A673 (cell line): ENCODE results near the gene M1AP. TPM values are rescaled to one million over a fixed set of nuclear protein-coding genes. Genes with fewer than 3 reads are reported as not detected.

Source experiments
- BruUV-seq: library from RNA; stranded (reverse); fragments of 400-500 nt; replicated peaks from 2 replicates; lab custom pipeline; 2021; lab: Mats Ljungman, UMichigan
- CTCF ChIA-PET: fragments of 300-600 bp; sonication (Branson Sonifier 250); formaldehyde crosslinking; loops from one replicate; lab custom pipeline; 2022; ENCODE audit warnings: antibody characterized with exemption; lab: Charles Lee
- POLR2A ChIA-PET: fragments of 300-600 bp; sonication (Branson Sonifier 250); formaldehyde crosslinking; loops from one replicate; lab custom pipeline; 2022; ENCODE audit warnings: antibody characterized with exemption; ENCODE audit not compliant: low non-redundant PET; lab: Charles Lee
- DNase-seq: peaks from one replicate; pipeline ENCODE4 v3.0.0-alpha.2; 2015; ENCODE audit warnings: low spot score
- H3K27ac ChIP-seq: fragments of 200-600 bp; sonication (generic); 2 replicates; pipeline ENCODE4 v1.5.1; 2016; ENCODE audit warnings: mixed run types, low read depth, mild to moderate bottlenecking, mixed read lengths, antibody characterized with exemption, low read length; ENCODE audit not compliant: poor library complexity, severe bottlenecking
- H3K27me3 ChIP-seq: fragments of 200-600 bp; sonication (generic); replicated peaks from 2 replicates; pipeline ENCODE4 v1.6.1; 2017; ENCODE audit warnings: mixed run types, low read depth, mild to moderate bottlenecking, mixed read lengths, antibody characterized with exemption, low read length; ENCODE audit not compliant: insufficient read depth, poor library complexity
- H3K36me3 ChIP-seq: fragments of 200-600 bp; sonication (generic); 2 replicates; pipeline ENCODE4 v1.6.1; 2016; ENCODE audit warnings: mixed run types, mild to moderate bottlenecking, mixed read lengths, antibody characterized with exemption, low read length; ENCODE audit not compliant: insufficient read depth, poor library complexity, severe bottlenecking
- H3K4me1 ChIP-seq: fragments of 200-600 bp; sonication (generic); 2 replicates; pipeline ENCODE4 v1.6.1; 2017; ENCODE audit warnings: mixed run types, mild to moderate bottlenecking, mixed read lengths, antibody characterized with exemption, low read length; ENCODE audit not compliant: insufficient read depth, poor library complexity, severe bottlenecking
- H3K4me3 ChIP-seq: fragments of 200-600 bp; sonication (generic); 2 replicates; pipeline ENCODE4 v1.5.1; 2016; ENCODE audit warnings: low read depth, mixed run types, mild to moderate bottlenecking, mixed read lengths, low read length; ENCODE audit not compliant: poor library complexity, severe bottlenecking
- H3K9me3 ChIP-seq: fragments of 200-600 bp; sonication (generic); 2 replicates; pipeline ENCODE4 v1.6.1; 2016; ENCODE audit warnings: mixed run types, low read depth, mild to moderate bottlenecking, mixed read lengths, antibody characterized with exemption, low read length; ENCODE audit not compliant: poor library complexity, severe bottlenecking
- CTCF ChIP-seq: fragments of 300-800, 200-600 bp; sonication (generic); conservative IDR thresholded peaks from 2 replicates; pipeline ENCODE4 v1.5.1; 2017; ENCODE audit warnings: low read depth, mild to moderate bottlenecking, antibody characterized with exemption, low read length, moderate library complexity, mixed read lengths
- EZH2 ChIP-seq: fragments of 200-600 bp; sonication (generic); IDR thresholded peaks from 2 replicates; pipeline ENCODE4 v1.6.1; 2017; ENCODE audit warnings: borderline replicate concordance, low read depth, mild to moderate bottlenecking, mixed read lengths, antibody characterized with exemption, low read length; ENCODE audit not compliant: poor library complexity, severe bottlenecking
- intact Hi-C: fragments of 100-400 bp; cut with micrococcal nuclease; formaldehyde crosslinking; loops from one replicate; pipeline ENCODE4 v1.10.0; 2022; ENCODE audit not compliant: unreplicated experiment
- total RNA-seq: library from RNA; stranded (reverse); gene quantifications from 2 replicates; pipeline ENCODE4 v1.2.3, GENCODE V29; 2021

Gene M1AP
- total RNA-seq, 1 experiment from 2014 or later, result not detected

- Histone ChIP-seq H3K27ac (no peak overlapping the region), H3K4me3 (no peak overlapping the region), H3K9me3 (no peaks in the 10 kb centered on the region), H3K27me3 (no peaks in the 10 kb centered on the region), H3K4me1 (no peaks in the 10 kb centered on the region), H3K36me3 (no peaks in the 10 kb centered on the region)
- no TSS peak for BruUV-seq
- DNase-seq, result peak; percentile 28
- POLR2A ChIA-PET, result no interaction called here
- TF ChIP-seq EZH2 (no peak), CTCF (no peak)
- intact Hi-C loops, result no loop called here
- CTCF ChIA-PET, result no interaction called here
Observed at GRCh38 chr2:74577448-74577847, 70.7 kb downstream of the M1AP start.

- H3K4me1 ChIP-seq, result no peaks in the 10 kb centered on the region
- H3K27me3 ChIP-seq, result no peaks in the 10 kb centered on the region
- no peak overlapping the region for H3K27ac ChIP-seq
- BruUV-seq, result no TSS peak
- H3K9me3 ChIP-seq, result no peaks in the 10 kb centered on the region
- H3K36me3 ChIP-seq, result no peaks in the 10 kb centered on the region
- DNase-seq, result no peak
- H3K4me3 ChIP-seq, result no peak overlapping the region
- intact Hi-C loops, result no loop called here
- CTCF ChIA-PET, result no interaction called here
- POLR2A ChIA-PET, result no interaction called here
- no peak for TF ChIP-seq CTCF
Observed at GRCh38 chr2:74576863-74577229, 71.3 kb downstream of the M1AP start.

- Histone ChIP-seq H3K27ac (no peak overlapping the region), H3K4me1 (no peaks in the 10 kb centered on the region), H3K4me3 (no peak overlapping the region), H3K9me3 (no peaks in the 10 kb centered on the region), H3K27me3 (no peaks in the 10 kb centered on the region), H3K36me3 (no peaks in the 10 kb centered on the region)
- DNase-seq, result no peak
- no peak for TF ChIP-seq CTCF
- TF ChIP-seq EZH2, result no peak
- CTCF ChIA-PET, result no interaction called here
- no TSS peak for BruUV-seq
- POLR2A ChIA-PET, result no interaction called here
- intact Hi-C loops, result no loop called here
Observed at GRCh38 chr2:74576211-74576862, 71.8 kb downstream of the M1AP start.
